GM18870 (cell line): ENCODE results near the gene RAMACL.

Experiments used
- ATAC-seq: cut with Tn5 transposase; IDR thresholded peaks from one replicate; pipeline ENCODE4 v1.9.1; 2021; ENCODE audit warnings: moderate library complexity; ENCODE audit not compliant: unreplicated experiment

Gene RAMACL

GRCh38 chr6:166618866-166619761 lies 32.6 kb upstream of the RAMACL start:
- no peak for ATAC-seq

DNA sequence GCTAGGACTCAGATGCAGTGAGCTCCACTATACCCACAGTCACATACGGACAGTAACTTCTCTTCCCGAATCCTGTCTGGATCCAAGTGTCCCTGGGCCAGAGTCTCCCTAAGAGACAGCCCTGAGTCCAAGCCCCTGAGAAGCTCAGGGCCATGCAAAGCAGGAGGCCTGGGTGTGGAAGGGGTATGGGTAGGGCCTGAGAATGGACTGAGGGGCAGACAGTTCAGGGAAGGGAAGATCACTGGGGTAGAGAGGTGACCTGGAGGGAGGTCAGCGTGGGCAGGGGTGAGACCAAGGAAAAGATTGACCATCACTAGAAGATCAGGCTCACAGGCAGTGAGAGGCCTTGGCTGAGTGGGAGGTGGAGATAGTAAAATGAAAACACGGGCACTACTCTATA lies 31.8 kb upstream of the RAMACL start:
- no peak for ATAC-seq

GRCh38 chr6:166617359-166617758 lies 30.9 kb upstream of the RAMACL start:
- no peak for ATAC-seq

DNA sequence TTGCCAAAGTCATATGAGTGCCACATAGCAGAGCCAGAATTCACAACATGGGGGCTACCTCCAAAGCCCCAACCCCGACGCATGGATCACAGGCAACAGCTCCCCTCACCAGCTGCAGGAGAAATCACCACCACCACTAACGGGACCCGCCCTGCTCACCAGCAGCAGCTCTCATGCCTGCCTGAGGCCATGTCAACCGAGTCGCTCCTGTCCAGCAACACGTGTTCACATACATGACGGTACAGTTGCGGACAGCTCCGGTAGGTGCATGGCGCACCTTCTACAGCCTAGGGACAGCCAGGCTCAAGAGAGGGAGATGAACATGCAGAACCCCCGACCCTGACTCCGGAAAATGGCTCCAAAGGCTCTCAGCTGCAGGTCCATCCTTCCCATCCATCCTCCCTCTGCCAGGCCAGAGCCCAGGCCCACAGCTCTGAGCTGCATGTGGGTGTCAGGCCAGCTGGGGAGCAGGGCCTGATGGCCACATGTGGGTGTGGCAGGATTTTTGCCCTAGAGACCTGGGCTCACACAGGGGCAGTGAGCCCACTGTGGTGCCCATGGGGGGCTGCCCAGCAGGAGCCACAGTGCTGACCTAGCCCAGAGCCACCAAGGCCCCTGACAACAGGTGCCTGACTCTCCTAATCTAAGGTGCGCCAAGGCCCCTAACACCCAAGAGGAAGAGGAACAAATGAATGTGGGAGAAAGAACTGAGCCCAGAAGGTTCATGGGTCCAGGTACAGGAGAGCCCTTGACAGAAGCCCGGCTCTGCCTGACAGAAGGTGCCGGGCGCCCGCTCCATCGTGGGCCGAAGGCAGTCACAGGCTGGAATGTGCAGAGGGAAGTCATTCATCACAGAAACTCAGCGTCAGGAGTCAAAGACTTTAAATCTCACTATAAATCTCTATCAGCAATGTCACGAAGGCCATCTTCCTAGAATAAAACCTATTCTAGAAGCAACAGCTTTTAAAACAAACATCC lies 30.1 kb upstream of the RAMACL start:
- no peak for ATAC-seq

GRCh38 chr6:166615059-166615770 lies 28.7 kb upstream of the RAMACL start:
- ATAC-seq: no peak

GRCh38 chr6:166614589-166614988 lies 28.1 kb upstream of the RAMACL start:
- no peak for ATAC-seq

DNA sequence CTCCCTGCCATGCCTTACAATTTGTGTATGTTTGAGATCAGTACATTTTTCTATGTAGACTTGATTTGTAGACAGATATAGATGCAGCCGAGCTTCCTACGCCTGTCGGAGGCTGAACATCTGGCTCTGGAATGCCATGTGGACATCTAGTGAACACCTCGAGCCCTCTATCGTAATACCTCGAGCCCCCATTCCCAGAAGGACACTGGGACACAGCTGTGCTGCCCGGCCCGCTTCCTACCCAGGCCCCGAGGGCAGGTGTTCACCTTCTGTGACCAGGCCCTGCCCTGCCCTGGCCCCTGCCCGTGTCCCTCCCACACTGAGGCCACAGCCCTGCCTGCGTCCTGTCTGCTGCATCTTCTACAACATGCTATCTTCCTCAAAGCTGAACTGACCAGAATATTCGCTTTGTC lies 27.7 kb upstream of the RAMACL start:
- no peak for ATAC-seq

- no peak for ATAC-seq
Observed at GRCh38 chr6:166613027-166613426, 26.5 kb upstream of the RAMACL start.

DNA sequence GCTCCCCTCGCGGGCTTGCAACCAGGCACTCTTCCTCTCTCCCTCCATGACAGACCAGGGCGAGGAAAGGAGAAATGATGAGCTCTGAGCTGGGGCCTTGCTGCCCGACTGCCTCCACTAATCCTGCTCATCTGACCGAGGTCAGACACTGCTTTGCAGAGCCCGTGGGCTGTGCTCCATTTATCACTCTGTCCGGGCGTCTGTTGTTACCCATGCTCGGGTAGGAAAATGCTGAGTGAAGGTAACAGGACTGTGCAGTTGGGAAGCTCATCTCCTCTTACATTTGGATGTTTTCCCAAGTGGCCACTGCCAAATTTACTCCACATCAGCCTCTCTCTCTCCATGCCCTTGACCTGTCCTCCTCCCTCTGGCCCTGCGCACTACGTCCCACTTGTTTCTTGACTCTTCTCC lies 26.0 kb upstream of the RAMACL start:
- no peak for ATAC-seq

DNA sequence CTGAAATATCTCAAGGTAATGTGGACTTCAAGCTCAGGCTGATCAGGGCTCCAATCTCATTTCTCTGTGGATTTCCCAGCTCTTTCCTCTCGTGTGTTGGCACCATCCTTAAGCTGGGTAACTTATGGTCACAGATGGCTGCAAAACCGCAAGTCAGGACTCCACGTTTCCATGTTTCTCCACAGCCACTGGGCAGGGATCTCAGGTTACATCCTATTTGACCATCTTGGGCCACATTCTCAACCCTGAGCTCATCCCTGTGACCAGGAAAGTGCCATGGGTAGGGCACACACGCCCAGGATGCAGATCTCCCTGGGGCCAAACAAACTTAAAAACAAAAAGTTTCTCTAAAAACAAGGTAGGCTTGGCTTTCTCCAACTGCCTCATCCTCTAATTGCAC lies 25.2 kb upstream of the RAMACL start:
- no peak for ATAC-seq

DNA sequence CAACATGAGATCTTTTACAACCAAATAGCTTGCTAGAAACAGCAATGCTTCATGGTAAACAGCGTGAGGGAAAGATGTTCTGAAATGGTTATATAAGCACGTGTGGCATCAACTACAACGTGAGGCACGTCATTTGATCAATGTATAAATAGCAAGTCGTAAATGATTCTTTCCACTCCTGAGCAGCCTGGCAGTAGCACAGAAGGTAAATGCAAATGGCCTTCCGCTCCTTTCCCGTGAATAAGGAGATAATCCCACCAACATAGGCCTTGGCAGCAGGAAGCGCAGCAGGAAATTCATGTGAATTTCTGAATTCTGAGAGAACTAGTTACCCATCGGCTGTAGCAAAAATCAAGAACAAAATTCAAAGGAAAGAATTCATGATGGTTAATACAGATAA lies 23.6 kb upstream of the RAMACL start:
- no peak for ATAC-seq

GRCh38 chr6:166608774-166609173 lies 22.3 kb upstream of the RAMACL start:
- ATAC-seq: no peak

GRCh38 chr6:166605752-166606151 lies 19.3 kb upstream of the RAMACL start:
- ATAC-seq: no peak

DNA sequence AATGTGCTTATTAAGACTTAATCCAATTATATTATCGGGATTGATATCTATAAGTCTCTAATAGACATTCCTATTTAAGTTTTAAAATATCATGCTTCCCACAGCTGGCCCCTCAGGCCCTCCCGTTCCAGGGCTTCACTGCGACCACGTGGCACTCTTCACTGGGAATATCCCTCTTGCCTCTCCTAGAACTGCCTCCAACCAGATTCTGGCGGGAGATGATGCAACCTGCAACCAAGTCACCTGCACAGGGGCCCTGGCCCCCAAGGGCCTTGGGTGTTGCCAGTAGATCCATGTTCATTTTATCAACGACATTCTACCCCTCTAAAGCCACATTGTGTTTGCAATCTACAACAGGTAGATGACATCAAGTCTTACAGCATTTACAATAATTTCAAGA lies 18.4 kb upstream of the RAMACL start:
- no peak for ATAC-seq

GRCh38 chr6:166604328-166604727 lies 17.9 kb upstream of the RAMACL start:
- no peak for ATAC-seq

DNA sequence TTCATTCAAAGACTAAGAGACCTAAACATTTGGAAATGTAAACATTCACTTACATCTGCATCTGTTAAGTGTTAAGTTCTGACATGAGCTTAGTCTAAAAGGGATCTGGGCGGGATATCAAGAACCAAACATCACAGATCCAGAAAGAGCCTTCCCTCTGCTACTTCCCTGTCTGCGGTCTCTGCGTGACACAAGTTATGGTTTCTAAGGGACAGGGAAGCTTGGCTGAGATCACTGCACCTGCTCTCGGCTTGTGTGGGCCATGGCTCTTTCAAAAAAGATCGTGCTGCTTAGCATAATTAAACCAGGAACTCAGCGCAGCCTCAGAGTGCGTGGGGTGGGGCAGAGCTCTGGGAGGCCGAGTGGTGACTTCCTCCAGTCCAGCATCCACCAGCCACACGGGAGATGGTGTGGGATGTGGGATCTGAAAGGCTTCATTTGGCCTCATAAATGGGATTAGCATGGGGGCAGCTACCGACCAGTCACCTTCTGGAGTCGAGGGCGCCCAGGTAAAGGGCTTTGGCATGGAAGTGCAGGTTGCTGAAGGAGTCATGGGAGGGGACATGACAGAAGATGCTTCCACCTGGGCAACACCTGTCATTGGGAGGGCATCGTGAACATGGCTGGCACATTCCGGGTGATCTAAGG lies 16.7 kb upstream of the RAMACL start:
- no peak for ATAC-seq

- no peak for ATAC-seq
Observed at GRCh38 chr6:166601956-166602355, 15.5 kb upstream of the RAMACL start.

DNA sequence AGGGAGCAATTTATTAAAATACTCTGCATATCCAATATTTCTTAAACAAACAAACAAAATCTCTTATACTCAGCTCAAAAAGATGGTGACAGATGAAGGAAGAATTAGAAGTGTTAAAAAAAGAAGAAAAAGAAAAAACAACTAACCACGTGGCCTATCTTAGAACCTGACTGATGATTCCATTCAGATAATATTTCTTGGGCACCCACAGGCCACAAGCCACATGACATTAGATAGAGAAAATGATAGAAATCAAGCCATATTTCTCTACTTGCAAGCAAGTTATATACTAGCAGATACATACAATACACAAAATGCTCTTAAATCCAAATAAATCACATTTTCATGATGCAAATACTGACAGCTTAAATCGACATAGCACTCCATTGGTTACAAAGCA lies 14.5 kb upstream of the RAMACL start:
- no peak for ATAC-seq

GRCh38 chr6:166599205-166599604 lies 12.7 kb upstream of the RAMACL start:
- no peak for ATAC-seq

DNA sequence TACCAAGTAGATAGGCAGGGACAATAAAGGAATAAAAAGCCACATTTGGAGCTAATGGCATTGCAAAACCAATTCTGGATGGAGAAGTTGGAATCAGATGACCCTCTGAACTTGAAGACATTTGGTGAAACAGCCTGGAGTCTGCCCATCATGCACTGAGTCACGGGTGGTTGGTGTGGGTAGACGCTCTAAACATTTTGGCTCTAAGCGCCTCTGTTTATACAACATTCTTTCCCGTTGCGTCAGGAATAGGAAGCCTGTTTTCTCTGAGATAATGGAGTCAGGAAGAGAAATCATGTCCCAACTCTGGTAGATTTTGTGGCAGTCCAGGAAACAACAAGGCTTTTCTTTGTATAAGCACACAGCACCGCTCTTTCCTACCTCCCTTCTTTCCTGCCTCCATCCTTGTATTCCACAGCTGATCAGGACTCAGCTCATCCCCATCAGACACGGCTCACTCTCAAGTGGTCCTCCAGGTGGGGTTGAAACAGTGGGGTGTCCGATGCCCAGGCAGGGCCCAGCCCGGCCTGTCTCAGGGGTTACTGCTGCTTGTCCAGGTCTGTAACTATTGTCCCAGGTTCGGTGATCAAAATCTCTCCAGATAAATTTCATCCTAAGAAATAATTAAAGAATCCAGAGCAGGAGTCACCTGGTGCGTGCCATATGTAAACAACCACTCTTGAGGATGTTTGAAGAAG lies 12.1 kb upstream of the RAMACL start:
- ATAC-seq: no peak
